Left ventricle myocardium inferior (tissue), 1 donor: ENCODE data around the gene PLA2G2F. TPM values are rescaled to one million over a fixed set of nuclear protein-coding genes. Genes with fewer than 3 reads are reported as not detected.
"Not testable (repeated sequence)": the region's sequence is repeated elsewhere in the genome, so short reads cannot be mapped to it uniquely, and the experiment has no call there.

Experiments used
- DNase-seq: peaks from one replicate; pipeline ENCODE4 v3.0.0-alpha.2; 2020
- H3K27ac ChIP-seq: fragments of 200-600 bp; replicated peaks from 2 replicates; pipeline ENCODE4 v1.8.0; 2021
- H3K27me3 ChIP-seq: fragments of 200-600 bp; 2 replicates; pipeline ENCODE4 v1.8.0; 2021; ENCODE audit warnings: low read depth
- H3K36me3 ChIP-seq: fragments of 200-600 bp; 2 replicates; pipeline ENCODE4 v1.8.0; 2021
- H3K4me1 ChIP-seq: fragments of 200-600 bp; 2 replicates; pipeline ENCODE4 v1.8.0; 2021
- H3K4me3 ChIP-seq: fragments of 200-600 bp; 2 replicates; pipeline ENCODE4 v1.8.0; 2021; ENCODE audit warnings: mild to moderate bottlenecking, moderate library complexity
- H3K9me3 ChIP-seq: fragments of 200-600 bp; replicated peaks from 2 replicates; pipeline ENCODE4 v1.8.0; 2021
- intact Hi-C: fragments of 100-400 bp; cut with micrococcal nuclease; formaldehyde crosslinking; loops from one replicate; pipeline ENCODE4 v1.11.0; 2022
- total RNA-seq: library from RNA; stranded (reverse); fragmentation: NEBNext Ultra II Directional; extraction: Animal tissue kit (Norgen Biotek cat#: 25700); gene quantifications from one replicate; pipeline ENCODE4 v1.2.1, GENCODE V29; 2021
- TF ChIP-seq, protein P1 (sequence below): fragments of 200-600 bp; IDR thresholded peaks from 2 replicates; pipeline ENCODE4 v1.8.0; 2021; ENCODE audit warnings: antibody characterized with exemption, mild to moderate bottlenecking, borderline replicate concordance
- donor health status: DM: no; HTN: yes; CAD: no; lungs with severe emphysema.

PLA2G2F gene
- total RNA-seq, 1 donor from 2014 or later: not detected

DNA sequence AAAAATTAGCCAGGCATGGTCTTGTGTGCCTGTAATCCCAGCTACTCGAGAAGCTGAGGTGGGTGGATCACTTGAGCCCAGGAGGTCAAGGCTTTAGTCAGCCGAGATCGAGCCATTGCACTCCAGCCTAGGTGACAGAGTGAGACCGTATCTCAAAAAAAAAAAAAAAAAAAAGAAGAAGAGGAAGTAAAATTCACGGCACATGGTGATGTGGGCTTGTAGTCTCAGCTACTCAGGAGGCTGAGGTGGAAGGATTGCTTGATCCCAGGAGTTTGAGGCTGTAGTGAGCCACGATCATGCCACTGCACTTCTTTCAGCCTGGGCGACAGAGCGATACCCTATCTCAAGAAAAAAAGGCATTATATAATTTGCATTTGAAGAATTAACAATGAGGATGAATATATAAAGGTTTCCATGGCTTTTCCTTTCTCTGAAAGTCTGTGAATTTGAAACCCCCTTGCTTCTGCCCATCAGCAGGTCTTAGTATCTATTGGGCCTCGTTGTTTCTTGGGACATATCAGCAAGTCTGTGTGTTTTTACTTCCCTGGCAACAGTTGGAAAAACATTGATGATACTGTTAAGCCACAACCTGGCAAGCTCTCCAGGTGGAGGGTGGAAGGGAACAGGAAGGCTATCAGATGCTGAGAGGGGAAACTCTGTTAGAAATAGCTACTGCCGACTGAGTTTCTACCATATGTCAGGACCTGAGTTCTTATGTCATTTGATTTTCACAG, 15.2 kb upstream of the PLA2G2F start:
- intact Hi-C loops: no loop called here
- H3K9me3 ChIP-seq: no peaks in the 10 kb centered on the region
- no peak overlapping the region for H3K27ac ChIP-seq
- H3K27me3 ChIP-seq: peaks cover 38% of the 10 kb centered on the region
- TF ChIP-seq, protein P1, sequence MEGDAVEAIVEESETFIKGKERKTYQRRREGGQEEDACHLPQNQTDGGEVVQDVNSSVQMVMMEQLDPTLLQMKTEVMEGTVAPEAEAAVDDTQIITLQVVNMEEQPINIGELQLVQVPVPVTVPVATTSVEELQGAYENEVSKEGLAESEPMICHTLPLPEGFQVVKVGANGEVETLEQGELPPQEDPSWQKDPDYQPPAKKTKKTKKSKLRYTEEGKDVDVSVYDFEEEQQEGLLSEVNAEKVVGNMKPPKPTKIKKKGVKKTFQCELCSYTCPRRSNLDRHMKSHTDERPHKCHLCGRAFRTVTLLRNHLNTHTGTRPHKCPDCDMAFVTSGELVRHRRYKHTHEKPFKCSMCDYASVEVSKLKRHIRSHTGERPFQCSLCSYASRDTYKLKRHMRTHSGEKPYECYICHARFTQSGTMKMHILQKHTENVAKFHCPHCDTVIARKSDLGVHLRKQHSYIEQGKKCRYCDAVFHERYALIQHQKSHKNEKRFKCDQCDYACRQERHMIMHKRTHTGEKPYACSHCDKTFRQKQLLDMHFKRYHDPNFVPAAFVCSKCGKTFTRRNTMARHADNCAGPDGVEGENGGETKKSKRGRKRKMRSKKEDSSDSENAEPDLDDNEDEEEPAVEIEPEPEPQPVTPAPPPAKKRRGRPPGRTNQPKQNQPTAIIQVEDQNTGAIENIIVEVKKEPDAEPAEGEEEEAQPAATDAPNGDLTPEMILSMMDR: no peak
- peaks cover 11% of the 10 kb centered on the region for H3K4me1 ChIP-seq
- no peak for DNase-seq
- no peaks in the 10 kb centered on the region for H3K36me3 ChIP-seq
- H3K4me3 ChIP-seq: no peak overlapping the region

DNA sequence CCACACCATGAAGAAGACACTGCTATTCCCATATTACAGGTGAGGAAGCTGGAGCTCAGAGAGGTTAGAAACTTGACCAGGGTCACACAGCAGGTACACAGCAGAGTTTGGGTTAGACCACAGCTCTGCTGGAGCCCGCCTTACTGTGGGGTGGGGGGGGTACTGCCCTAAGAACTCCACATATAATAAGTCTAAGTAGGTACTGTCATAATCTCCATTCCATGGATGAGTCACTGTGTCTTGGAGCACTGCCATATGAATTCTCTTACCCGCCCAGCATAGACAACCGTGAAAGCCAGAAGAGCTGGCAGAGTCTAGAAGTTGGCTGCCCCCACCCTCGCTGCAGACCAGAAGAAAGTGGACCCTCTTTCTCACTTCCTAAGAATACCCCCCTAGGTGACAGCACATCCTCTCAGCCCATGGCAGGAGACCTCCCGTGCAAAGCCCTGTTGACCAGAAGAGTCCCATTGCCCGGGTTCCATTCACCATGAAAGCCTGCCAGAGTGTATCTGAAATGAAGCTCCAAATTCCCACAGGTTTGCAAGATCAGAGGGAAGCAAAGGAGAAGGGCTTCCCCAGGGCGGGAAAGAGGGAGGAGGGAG, 14.6 kb upstream of the PLA2G2F start:
- TF ChIP-seq, protein P1: no peak
- intact Hi-C loops: no loop called here
- no peaks in the 10 kb centered on the region for H3K36me3 ChIP-seq
- peaks cover 11% of the 10 kb centered on the region for H3K4me1 ChIP-seq
- no peak for DNase-seq
- no peak overlapping the region for H3K4me3 ChIP-seq
- peaks cover 2% of the 10 kb centered on the region for H3K9me3 ChIP-seq
- peaks cover 32% of the 10 kb centered on the region for H3K27me3 ChIP-seq
- no peak overlapping the region for H3K27ac ChIP-seq

DNA sequence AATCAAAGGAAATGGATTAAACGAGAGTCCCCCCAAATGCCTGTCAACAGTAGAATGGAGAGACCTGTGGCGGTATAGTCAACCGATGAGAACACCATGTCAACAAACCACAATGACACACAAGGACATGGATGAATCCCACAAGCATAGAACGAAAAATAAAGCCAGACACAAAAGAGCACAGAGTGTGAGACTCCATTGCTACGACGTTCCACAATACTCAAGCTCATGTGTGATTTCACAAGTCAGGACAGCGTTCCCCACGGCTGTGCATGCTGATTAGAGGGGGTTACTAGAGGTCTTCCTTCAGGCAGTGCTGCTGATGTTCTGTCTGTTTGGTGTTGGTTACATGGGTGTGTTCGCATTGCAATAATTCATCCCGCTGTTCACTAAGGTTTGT, 14.0 kb upstream of the PLA2G2F start:
- DNase-seq: no peak
- Histone ChIP-seq H3K27me3 (peaks cover 28% of the 10 kb centered on the region), H3K4me1 (peaks cover 11% of the 10 kb centered on the region), H3K4me3 (no peak overlapping the region), H3K9me3 (peaks cover 7% of the 10 kb centered on the region), H3K27ac (no peak overlapping the region), H3K36me3 (no peaks in the 10 kb centered on the region)
- intact Hi-C loops: no loop called here
- TF ChIP-seq, protein P1: no peak

DNA sequence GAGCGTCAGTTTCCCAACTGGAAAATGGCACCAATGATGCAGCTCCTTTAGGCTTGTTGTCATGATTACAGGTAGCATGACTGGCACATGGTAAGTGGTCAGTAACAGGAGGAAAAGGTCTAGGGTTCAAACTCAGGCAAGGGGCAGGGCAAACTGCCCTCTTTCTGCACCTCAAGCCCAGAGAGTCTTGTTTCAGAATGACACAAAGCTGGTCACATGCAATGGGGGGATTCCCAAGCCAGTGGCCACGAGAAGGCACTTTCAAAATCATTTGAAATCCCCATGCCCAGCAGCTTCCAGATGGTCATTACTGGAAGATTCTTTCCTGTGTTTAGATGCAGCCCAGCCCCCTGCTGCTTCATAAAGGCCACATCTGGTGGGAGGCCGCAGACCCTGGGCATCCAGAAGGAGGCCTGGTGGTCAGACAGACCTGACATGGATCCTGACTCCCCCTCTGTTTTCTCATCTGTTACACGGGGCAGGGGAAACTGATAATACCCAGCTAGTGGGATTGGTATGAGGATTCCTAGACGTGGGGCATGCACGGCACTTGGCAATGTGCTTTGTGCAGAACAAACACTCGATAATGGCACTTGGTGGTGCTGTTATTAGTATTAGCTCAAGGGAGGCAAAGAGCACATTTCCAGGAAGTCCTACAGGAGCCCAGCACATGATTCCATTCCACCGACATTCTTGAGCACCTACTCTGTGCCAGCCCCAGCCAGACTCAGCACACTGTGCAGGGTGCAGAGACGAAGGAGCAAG, 12.9 kb upstream of the PLA2G2F start:
- Histone ChIP-seq H3K27ac (no peak overlapping the region), H3K4me3 (no peak overlapping the region), H3K9me3 (peaks cover 10% of the 10 kb centered on the region), H3K4me1 (peaks cover 11% of the 10 kb centered on the region), H3K27me3 (peaks cover 19% of the 10 kb centered on the region), H3K36me3 (no peaks in the 10 kb centered on the region)
- TF ChIP-seq, protein P1: no peak
- intact Hi-C loops: no loop called here
- DNase-seq: no peak

DNA sequence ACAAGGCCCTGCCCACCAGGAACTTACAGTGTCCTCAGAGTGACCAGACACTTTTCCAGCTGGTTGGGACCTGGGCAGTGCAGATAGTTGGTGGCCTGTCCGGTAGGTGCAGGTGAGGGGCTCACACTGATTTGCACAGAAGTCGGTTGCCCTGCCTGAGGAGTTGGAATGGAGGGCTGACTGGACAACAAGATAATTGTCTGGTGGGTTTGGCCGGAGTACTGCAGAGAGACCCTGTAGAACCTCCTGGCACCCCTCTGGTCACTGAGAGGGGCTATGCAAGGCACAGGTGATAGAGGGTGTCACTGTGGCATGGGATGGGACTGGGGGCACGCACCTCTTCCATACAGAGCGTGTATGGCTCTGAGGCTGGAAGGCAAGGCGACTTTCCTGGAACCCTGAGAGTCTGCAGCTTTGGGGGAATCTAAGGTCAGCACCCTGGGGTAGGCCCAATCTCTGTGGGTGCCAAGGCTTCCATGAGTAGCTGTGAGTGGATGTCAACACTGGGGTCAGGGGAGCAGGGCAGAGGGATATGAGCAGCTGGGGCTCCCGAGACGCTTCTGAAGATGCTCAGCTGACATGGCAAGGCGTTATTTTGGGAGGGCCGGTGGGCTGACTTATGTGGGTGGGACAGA, 12.2 kb upstream of the PLA2G2F start:
- Histone ChIP-seq H3K4me3 (no peak overlapping the region), H3K9me3 (peaks cover 10% of the 10 kb centered on the region), H3K27ac (no peak overlapping the region), H3K4me1 (peaks cover 11% of the 10 kb centered on the region), H3K27me3 (peaks cover 12% of the 10 kb centered on the region), H3K36me3 (no peaks in the 10 kb centered on the region)
- DNase-seq: no peak
- TF ChIP-seq, protein P1: no peak
- intact Hi-C loops: no loop called here

DNA sequence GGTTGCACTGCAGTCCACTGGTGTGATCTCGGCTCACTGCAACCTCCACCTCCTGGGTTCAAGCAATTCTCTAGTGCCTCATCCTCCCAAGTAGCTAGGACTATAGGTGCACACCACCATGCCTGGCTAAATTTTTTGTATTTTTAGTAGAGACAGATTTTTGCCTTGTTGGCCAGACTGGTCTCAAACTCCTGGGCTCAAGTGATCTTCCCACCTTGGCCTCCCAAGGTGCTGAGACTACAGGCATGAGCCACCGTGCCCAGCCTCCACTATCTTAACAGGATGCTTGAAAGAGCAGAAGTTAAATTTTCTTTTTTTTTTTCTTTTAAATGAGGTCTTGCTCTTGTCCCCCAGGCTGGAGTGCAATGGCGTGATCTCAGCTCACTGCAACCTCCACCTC, 8.6 kb upstream of the PLA2G2F start:
- H3K27ac ChIP-seq, intact Hi-C loops, H3K4me3 ChIP-seq, H3K36me3 ChIP-seq, H3K4me1 ChIP-seq, H3K9me3 ChIP-seq, DNase-seq: not testable (repeated sequence)
- peaks cover 16% of the 10 kb centered on the region for H3K27me3 ChIP-seq
